IPS-NIHi7 (cell line): ENCODE data around the gene AKT1S1.
"Not testable (repeated sequence)": the region's sequence is repeated elsewhere in the genome, so short reads cannot be mapped to it uniquely, and the experiment has no call there.

Experiments used
- DNase-seq: peaks from one replicate; pipeline ENCODE4 v3.0.0; 2012; ENCODE audit warnings: mixed read lengths; ENCODE audit errors: extremely low spot score

The AKT1S1 gene

GRCh38 chr19:49877020-49877878, at the start of gene AKT1S1, which contains the start of gene TBC1D17:
Gene AKT1S1, minus strand, starts transcription at chr19:49877355. Its CDS starts 4,060 bp downstream, at chr19:49873295.
Gene TBC1D17, plus strand, starts transcription at chr19:49877702. Its CDS starts 22 bp downstream, at chr19:49877724.
- DNase-seq = peak; percentile 90

- no peak for DNase-seq
Measured at GRCh38 chr19:49926515-49926914, 49.4 kb upstream of the AKT1S1 start.

GRCh38 chr19:49925486-49925885, 48.3 kb upstream of the AKT1S1 start:
- DNase-seq = no peak

GRCh38 chr19:49924881-49925210, 47.7 kb upstream of the AKT1S1 start:
- not testable (repeated sequence) for DNase-seq

- peak; percentile 6 for DNase-seq
Measured at GRCh38 chr19:49924004-49924880, 47.1 kb upstream of the AKT1S1 start.

- peak; percentile 4 for DNase-seq
Measured at GRCh38 chr19:49923055-49924003, 46.2 kb upstream of the AKT1S1 start.

GRCh38 chr19:49921871-49922795, 45.0 kb upstream of the AKT1S1 start:
- DNase-seq = peak; percentile 4

GRCh38 chr19:49920624-49921363, 43.6 kb upstream of the AKT1S1 start:
- DNase-seq = no peak

GRCh38 chr19:49918089-49918488, 40.9 kb upstream of the AKT1S1 start:
- DNase-seq = no peak

- peak; percentile 58 for DNase-seq
Measured at GRCh38 chr19:49916839-49917733, 39.9 kb upstream of the AKT1S1 start.

- no peak for DNase-seq
Measured at GRCh38 chr19:49915271-49915670, 38.1 kb upstream of the AKT1S1 start.

- no peak for DNase-seq
Measured at GRCh38 chr19:49913720-49914119, 36.6 kb upstream of the AKT1S1 start.

GRCh38 chr19:49912965-49913685, 36.0 kb upstream of the AKT1S1 start:
- DNase-seq = peak; percentile 56

GRCh38 chr19:49911381-49912145, 34.4 kb upstream of the AKT1S1 start:
- DNase-seq = no peak

- no peak for DNase-seq
Measured at GRCh38 chr19:49910179-49910578, 33.0 kb upstream of the AKT1S1 start.

- no peak for DNase-seq
Measured at GRCh38 chr19:49908480-49909420, 31.6 kb upstream of the AKT1S1 start.
